Astrocyte of the cerebellum (primary cell): ENCODE results near the gene S100PBP.

Experiments used
- DNase-seq: peaks from one replicate; pipeline ENCODE4 v3.0.0-alpha.2; 2011; ENCODE audit warnings: low read depth
- H3K4me3 ChIP-seq: 2 replicates; pipeline ENCODE4 v1.5.1; 2011; ENCODE audit warnings: mild to moderate bottlenecking, low read depth, low read length, moderate library complexity
- in situ Hi-C: cut with HindIII; loops from 2 replicates; pipeline ENCODE4 v1.10.0; 2017; ENCODE audit warnings: low sequenced_read_pairs
- TF ChIP-seq, protein P1 (sequence below): IDR thresholded peaks from 2 replicates; pipeline ENCODE4 v1.5.1; 2012; ENCODE audit warnings: low read length, low read depth, moderate library complexity, mild to moderate bottlenecking; ENCODE audit errors: missing control alignments

S100PBP gene

DNA sequence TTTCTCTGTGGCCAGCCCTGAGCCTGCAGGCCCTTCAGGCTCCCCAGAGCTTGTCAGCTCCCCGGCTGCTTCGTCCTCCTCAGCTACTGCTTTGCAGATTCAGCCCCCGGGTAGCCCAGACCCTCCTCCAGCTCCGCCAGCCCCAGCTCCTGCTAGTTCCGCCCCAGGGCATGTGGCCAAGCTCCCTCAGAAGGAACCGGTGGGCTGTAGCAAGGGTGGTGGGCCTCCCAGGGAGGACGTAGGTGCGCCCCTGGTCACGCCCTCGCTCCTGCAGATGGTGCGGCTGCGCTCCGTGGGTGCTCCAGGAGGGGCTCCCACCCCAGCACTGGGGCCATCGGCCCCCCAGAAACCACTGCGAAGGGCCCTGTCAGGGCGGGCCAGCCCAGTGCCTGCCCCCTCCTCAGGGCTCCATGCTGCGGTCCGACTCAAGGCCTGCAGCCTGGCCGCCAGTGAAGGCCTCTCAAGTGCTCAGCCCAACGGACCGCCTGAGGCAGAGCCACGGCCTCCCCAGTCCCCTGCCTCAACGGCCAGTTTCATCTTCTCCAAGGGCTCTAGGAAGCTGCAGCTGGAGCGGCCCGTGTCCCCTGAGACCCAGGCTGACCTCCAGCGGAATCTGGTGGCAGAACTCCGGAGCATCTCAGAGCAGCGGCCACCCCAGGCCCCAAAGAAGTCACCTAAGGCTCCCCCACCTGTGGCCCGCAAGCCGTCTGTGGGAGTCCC is 45.7 kb upstream of the S100PBP start:
- TF ChIP-seq, protein P1, sequence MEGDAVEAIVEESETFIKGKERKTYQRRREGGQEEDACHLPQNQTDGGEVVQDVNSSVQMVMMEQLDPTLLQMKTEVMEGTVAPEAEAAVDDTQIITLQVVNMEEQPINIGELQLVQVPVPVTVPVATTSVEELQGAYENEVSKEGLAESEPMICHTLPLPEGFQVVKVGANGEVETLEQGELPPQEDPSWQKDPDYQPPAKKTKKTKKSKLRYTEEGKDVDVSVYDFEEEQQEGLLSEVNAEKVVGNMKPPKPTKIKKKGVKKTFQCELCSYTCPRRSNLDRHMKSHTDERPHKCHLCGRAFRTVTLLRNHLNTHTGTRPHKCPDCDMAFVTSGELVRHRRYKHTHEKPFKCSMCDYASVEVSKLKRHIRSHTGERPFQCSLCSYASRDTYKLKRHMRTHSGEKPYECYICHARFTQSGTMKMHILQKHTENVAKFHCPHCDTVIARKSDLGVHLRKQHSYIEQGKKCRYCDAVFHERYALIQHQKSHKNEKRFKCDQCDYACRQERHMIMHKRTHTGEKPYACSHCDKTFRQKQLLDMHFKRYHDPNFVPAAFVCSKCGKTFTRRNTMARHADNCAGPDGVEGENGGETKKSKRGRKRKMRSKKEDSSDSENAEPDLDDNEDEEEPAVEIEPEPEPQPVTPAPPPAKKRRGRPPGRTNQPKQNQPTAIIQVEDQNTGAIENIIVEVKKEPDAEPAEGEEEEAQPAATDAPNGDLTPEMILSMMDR = no peak

GRCh38 chr1:32772281-32773017 is 45.0 kb upstream of the S100PBP start:
- DNase-seq = no peak
- no peak overlapping the region for H3K4me3 ChIP-seq
- in situ Hi-C loops = no loop called here
- TF ChIP-seq, protein P1 = no peak

More for the DNA sequence above, 45.7 kb upstream of the S100PBP start:
- no peak overlapping the region for H3K4me3 ChIP-seq
- in situ Hi-C loops = no loop called here
- DNase-seq = no peak

DNA sequence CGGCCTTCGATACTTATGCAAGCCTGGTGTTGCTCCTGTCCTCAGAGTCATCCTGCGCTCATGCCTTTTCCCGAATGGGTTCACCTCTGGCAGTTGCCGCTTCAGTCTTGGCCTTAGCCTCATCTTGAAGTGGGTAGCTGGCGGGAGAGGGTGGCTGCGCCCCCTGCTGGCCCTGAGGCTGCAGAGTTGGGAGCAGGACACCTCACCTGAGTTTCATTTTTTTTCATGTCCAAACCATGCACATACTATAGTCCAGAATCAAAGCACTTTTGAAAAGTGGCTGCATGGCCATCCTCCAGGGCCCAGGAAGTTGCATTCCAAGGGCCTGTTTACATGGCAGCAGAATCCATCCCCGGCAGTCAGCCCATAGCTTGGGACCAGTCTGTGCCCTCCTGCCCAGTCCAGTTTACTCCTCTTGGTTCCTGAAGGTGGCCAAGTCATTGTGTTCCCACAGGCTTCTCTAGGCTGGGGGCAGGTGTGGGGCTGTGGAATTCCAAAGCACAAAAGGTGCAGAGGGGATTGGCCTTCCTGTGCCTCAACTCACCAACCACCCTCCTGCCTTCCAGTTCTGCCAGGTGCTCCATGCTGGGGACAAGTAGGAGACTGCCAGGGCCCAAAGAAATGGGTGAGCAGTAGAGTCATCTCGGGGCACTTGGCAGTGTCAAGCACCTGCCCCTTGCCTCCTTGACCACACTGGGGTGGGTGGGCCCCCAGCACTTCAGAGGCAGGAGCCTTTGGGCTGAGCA is 44.3 kb upstream of the S100PBP start:
- DNase-seq = no peak
- in situ Hi-C loops = no loop called here
- TF ChIP-seq, protein P1 = peak; percentile 96
- H3K4me3 ChIP-seq = no peak overlapping the region

GRCh38 chr1:32773764-32774463 is 43.5 kb upstream of the S100PBP start:
- TF ChIP-seq, protein P1 = no peak
- no peak for DNase-seq
- in situ Hi-C loops = no loop called here
- no peak overlapping the region for H3K4me3 ChIP-seq

GRCh38 chr1:32774464-32774808 is 43.0 kb upstream of the S100PBP start:
- in situ Hi-C loops = no loop called here
- DNase-seq = no peak
- TF ChIP-seq, protein P1 = no peak
- no peak overlapping the region for H3K4me3 ChIP-seq
